ENCODE results near the gene KDM4C. TPM values are rescaled to one million over a fixed set of nuclear protein-coding genes. Genes with fewer than 3 reads are reported as not detected.
"Not testable (repeated sequence)": the region's sequence is repeated elsewhere in the genome, so short reads cannot be mapped to it uniquely, and the experiment has no call there.

KDM4C gene
- total RNA-seq, 1 experiment from 2014 or later, result 16.8 TPM

DNA sequence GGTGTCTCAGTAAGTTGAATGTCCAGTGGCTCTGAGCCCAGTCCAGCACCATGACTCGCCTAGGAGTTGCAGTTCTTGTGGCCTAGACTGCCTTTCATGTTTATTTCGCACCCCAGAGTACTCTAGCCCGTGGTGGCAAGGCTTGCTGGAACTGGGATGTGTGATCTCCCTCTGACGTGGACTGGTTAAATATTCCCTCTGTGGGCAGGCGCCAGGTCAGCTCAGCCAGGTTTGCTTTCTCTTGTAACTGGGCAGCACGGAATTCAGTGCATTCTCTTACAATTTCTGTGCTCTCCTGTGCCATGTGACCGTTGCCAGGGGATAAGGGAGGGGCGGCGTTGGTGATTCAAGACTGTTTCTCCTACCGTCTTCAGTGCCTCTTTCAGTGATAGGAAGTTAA, 270.8 kb downstream of the KDM4C start:
- Histone ChIP-seq H3K4me2 (ENCODE audit: low read length) (no peak overlapping the region), H3K27me3 (ENCODE audit: insufficient read depth, low read length) (no peaks in the 10 kb centered on the region), H3K9ac (ENCODE audit: low read length) (no peak overlapping the region), H3K4me3 (replicated peaks in 1 of 2; ENCODE audit: low read depth in 1 of 2, low read length in 2 of 2) (no peak overlapping the region), H3K27ac (ENCODE audit: low read depth, low read length) (no peak overlapping the region), H2AFZ (ENCODE audit: low read depth, low read length, poor library complexity, severe bottlenecking) (no peak overlapping the region), H3K36me3 (ENCODE audit: control insufficient read depth in 1 of 2, insufficient read depth in 2 of 2, low read length in 2 of 2) (no peaks in the 10 kb centered on the region), H3K9me3 (ENCODE audit: control insufficient read depth in 1 of 2, insufficient read depth in 1 of 2, low read depth in 1 of 2, low read length in 2 of 2) (no peaks in the 10 kb centered on the region), H3K9me2 (ENCODE audit: insufficient read depth) (no peaks in the 10 kb centered on the region), H3K79me2 (ENCODE audit: insufficient read depth, low read length) (no peaks in the 10 kb centered on the region), H3K4me1 (ENCODE audit: control insufficient read depth in 1 of 2, insufficient read depth in 2 of 2, low read length in 2 of 2) (no peaks in the 10 kb centered on the region), H4K20me1 (ENCODE audit: insufficient read depth) (no peaks in the 10 kb centered on the region)
- TF ChIP-seq EGR1 (IDR thresholded peaks at IDR 0.05; ENCODE audit: low read depth), result no peak
- no peak for TF ChIP-seq ZNF274 (IDR thresholded peaks at IDR 0.05; ENCODE audit: low read depth, low read length)
- TF ChIP-seq EZH2phosphoT487 (IDR thresholded peaks at IDR 0.05; ENCODE audit: borderline replicate concordance), result no peak
- TF ChIP-seq, protein P1, sequence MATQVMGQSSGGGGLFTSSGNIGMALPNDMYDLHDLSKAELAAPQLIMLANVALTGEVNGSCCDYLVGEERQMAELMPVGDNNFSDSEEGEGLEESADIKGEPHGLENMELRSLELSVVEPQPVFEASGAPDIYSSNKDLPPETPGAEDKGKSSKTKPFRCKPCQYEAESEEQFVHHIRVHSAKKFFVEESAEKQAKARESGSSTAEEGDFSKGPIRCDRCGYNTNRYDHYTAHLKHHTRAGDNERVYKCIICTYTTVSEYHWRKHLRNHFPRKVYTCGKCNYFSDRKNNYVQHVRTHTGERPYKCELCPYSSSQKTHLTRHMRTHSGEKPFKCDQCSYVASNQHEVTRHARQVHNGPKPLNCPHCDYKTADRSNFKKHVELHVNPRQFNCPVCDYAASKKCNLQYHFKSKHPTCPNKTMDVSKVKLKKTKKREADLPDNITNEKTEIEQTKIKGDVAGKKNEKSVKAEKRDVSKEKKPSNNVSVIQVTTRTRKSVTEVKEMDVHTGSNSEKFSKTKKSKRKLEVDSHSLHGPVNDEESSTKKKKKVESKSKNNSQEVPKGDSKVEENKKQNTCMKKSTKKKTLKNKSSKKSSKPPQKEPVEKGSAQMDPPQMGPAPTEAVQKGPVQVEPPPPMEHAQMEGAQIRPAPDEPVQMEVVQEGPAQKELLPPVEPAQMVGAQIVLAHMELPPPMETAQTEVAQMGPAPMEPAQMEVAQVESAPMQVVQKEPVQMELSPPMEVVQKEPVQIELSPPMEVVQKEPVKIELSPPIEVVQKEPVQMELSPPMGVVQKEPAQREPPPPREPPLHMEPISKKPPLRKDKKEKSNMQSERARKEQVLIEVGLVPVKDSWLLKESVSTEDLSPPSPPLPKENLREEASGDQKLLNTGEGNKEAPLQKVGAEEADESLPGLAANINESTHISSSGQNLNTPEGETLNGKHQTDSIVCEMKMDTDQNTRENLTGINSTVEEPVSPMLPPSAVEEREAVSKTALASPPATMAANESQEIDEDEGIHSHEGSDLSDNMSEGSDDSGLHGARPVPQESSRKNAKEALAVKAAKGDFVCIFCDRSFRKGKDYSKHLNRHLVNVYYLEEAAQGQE (IDR thresholded peaks at IDR 0.05; ENCODE audit: low read depth), result no peak
- TF ChIP-seq ZFX (IDR thresholded peaks at IDR 0.05), result no peak
- no peak for TF ChIP-seq CEBPB (IDR thresholded peaks at IDR 0.05; ENCODE audit: low read depth)
- no peak for TF ChIP-seq CBX3 (IDR thresholded peaks at IDR 0.05; ENCODE audit: low read depth)
- TF ChIP-seq RAD21 (IDR thresholded peaks at IDR 0.05; ENCODE audit: low read depth), result no peak
- TF ChIP-seq, protein P2, sequence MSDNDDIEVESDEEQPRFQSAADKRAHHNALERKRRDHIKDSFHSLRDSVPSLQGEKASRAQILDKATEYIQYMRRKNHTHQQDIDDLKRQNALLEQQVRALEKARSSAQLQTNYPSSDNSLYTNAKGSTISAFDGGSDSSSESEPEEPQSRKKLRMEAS (IDR thresholded peaks at IDR 0.05), result no peak
- TF ChIP-seq ELF1 (IDR thresholded peaks at IDR 0.05; ENCODE audit: borderline replicate concordance, low read depth), result no peak
- DNase-seq (ENCODE audit: low read depth, low spot score) (no peak), ATAC-seq (no peak)
- BruUV-seq (replicated peaks), result no TSS peak
- intact Hi-C loops (cut with micrococcal nuclease), result no loop called here
- CTCF ChIA-PET, result no interaction called here
- RAD21 ChIA-PET (ENCODE audit: low non-redundant PET in 1 of 2, low total read pairs in 2 of 2, uncharacterized antibody in 2 of 2, unreplicated experiment in 2 of 2), result no interaction called here
- POLR2A ChIA-PET, result no interaction called here

DNA sequence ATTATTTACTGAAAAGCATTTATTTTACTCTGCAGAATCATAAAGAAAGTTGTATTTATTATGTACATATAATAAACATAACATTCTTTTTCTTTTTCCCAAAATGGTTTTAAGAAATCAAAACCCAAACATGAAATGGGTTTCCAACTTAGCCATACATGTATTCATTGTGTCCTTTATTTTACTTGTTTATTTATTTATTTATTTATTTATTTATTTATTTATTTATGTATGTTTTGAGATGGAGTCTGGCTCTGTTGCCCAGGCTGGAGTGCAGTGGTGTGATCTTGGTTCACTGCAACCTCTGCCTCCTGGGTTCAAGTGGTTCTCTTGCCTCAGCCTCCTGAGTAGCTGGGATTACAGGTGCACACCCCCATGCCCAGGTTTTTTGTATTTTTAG, 273.2 kb downstream of the KDM4C start:
- H2AFZ ChIP-seq (ENCODE audit: low read depth, low read length, poor library complexity, severe bottlenecking); H3K9me3 ChIP-seq (ENCODE audit: control insufficient read depth in 1 of 2, insufficient read depth in 1 of 2, low read depth in 1 of 2, low read length in 2 of 2); BruUV-seq (replicated peaks); H3K9me2 ChIP-seq (ENCODE audit: insufficient read depth); H4K20me1 ChIP-seq (ENCODE audit: insufficient read depth); H3K79me2 ChIP-seq (ENCODE audit: insufficient read depth, low read length); DNase-seq (ENCODE audit: low read depth, low spot score); H3K4me1 ChIP-seq (ENCODE audit: control insufficient read depth in 1 of 2, insufficient read depth in 2 of 2, low read length in 2 of 2); H3K27me3 ChIP-seq (ENCODE audit: insufficient read depth, low read length); POLR2A ChIA-PET; H3K27ac ChIP-seq (ENCODE audit: low read depth, low read length); H3K4me2 ChIP-seq (ENCODE audit: low read length); H3K4me3 ChIP-seq (replicated peaks in 1 of 2; ENCODE audit: low read depth in 1 of 2, low read length in 2 of 2); H3K36me3 ChIP-seq (ENCODE audit: control insufficient read depth in 1 of 2, insufficient read depth in 2 of 2, low read length in 2 of 2); H3K9ac ChIP-seq (ENCODE audit: low read length); RAD21 ChIA-PET (ENCODE audit: low non-redundant PET in 1 of 2, low total read pairs in 2 of 2, uncharacterized antibody in 2 of 2, unreplicated experiment in 2 of 2); ATAC-seq; intact Hi-C loops (cut with micrococcal nuclease); CTCF ChIA-PET: not testable (repeated sequence)
